Measurements from ENCODE around the gene ZBTB46.

Gene ZBTB46

GRCh38 chr20:63744574-63745423, 86.3 kb downstream of the ZBTB46 start:
- DNase-seq: no peak

- DNase-seq: no peak
These were observed 86.9 kb downstream of the ZBTB46 start for GRCh38 chr20:63744158-63744557.

DNA sequence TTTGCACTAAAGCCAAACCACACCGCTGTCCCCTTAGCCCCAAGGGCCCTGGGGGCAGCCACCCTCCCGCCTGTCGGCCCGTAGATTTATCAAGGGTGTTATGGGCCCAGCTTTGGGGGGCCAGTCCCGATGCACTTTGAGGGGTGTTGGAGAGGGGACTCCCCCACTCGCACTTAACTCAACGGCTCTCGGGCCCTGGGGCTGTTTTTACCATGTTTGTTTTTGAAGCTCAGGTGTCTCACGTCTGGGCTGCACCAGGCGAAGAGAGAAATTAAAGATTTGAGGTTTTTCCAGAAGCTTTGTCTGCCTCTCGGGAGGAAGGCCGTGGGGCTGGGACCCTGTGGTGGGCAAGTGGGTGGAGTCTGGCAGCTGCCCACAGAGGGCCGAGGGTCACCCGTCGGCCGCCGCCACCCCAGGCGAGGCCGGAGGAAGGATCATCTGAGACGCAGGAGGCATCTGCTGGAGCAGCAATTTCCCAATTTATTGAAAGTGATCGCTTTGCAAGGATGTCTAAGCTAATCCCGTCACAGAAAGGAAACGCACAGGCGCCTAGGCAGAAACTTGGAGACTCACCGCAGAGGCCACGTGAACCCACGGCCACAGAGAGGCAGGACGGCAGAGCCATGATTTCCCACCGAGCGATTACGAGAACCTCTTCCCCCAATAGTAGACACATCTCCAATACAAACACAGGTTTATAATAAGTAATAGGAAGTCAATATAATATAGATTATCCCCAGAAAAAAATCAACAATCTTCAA, 87.7 kb downstream of the ZBTB46 start:
- DNase-seq: no peak

GRCh38 chr20:63742381-63743024, 88.6 kb downstream of the ZBTB46 start:
- DNase-seq: no peak

DNA sequence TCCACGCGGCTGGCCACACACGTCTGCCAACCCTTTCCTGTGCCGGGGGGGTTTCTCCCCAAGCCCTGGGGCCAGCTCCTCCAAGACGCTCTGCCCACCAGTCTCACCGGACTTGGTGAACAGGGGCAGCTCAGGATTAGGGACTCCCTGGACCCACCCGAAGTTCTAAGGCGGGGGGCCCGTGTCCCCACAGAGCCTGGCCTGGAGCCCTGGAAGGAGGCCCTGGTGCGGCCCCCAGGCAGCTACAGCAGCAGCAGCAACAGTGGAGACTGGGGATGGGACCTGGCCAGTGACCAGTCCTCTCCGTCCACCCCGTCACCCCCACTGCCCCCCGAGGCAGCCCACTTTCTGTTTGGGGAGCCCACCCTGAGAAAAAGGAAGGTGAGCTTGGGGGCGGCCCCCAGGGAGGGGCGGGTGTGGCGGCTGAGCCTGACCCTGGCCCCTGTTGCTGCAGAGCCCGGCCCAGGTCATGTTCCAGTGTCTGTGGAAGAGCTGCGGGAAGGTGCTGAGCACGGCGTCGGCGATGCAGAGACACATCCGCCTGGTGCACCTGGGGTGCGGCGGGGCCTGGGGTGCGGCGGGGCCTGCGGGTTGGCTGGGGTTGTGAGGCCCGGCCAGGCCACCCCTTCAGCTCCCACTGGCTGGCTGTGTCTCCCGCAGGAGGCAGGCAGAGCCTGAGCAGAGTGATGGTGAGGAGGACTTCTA, 89.2 kb downstream of the ZBTB46 start:
- DNase-seq: no peak

DNA sequence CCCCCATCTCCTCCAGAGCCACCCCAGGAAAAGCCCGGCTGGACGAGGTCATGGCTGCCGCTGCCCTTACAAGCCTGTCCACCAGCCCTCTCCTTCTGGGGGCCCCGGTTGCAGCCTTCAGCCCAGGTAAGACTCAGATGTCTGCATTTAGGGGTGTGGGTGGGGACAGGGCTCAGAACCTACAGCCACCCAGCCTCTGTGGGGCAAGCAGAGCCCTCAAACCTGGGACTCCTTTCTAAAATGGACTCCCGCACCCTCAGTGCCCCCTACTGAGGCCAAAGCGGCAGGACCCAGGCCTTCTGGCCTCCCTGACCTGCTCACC, 89.7 kb downstream of the ZBTB46 start:
- no peak for DNase-seq

- DNase-seq: peak; percentile 23 to 62
These were observed 90.3 kb downstream of the ZBTB46 start for GRCh38 chr20:63740627-63741353.

GRCh38 chr20:63740070-63740626, 90.9 kb downstream of the ZBTB46 start:
- DNase-seq: peak in 1 of 2 donors; percentile 35

GRCh38 chr20:63739130-63740069, 91.7 kb downstream of the ZBTB46 start, which contains the start of gene SLC2A4RG:
Gene SLC2A4RG, plus strand, starts transcription at chr20:63739776. Its CDS starts 137 bp downstream, at chr20:63739913.
- peak in 1 of 2 donors; percentile 69 for DNase-seq

DNA sequence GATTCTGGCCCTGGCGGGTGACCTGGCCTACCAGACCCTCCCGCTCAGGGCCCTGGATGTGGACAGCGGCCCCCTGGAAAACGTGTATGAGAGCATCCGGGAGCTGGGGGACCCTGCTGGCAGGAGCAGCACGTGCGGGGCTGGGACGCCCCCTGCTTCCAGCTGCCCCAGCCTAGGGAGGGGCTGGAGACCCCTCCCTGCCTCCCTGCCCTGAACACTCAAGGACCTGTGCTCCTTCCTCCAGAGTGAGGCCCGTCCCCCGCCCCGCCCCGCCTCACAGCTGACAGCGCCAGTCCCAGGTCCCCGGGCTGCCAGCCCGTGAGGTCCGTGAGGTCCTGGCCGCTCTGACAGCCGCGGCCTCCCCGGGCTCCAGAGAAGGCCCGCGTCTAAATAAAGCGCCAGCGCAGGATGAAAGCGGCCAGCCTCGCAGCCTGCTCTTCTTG, 92.4 kb downstream of the ZBTB46 start:
- no peak for DNase-seq

DNA sequence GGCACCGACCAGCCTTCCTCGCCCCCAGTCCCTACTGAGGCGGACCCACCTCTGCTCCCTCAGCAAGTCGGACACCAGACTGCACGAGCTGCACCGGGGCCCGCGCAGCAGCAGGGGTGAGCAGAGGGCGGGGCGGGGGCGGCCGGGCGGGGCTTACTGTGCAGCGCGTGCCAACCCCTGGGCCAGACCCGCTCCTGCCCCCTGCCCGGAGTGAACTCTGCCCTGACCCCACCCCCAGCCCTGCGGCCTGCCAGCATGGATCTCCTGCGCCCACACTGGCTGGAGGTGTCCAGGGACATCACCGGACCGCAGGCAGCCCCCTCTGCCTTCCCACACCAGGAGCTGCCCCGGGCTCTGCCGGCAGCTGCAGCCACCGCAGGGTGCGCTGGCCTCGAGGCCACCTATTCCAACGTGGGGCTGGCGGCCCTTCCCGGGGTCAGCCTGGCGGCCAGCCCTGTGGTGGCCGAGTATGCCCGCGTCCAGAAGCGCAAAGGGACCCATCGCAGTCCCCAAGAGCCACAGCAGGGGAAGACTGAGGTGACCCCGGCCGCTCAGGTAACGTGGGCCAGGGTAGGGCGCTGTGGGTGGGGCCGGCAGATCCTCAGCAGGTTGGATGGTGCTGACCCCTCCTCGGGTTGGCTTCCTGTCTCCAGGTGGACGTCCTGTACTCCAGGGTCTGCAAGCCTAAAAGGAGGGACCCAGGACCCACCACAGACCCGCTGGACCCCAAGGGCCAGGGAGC, 92.9 kb downstream of the ZBTB46 start:
- no peak for DNase-seq

GRCh38 chr20:63737695-63737944, 93.4 kb downstream of the ZBTB46 start:
- DNase-seq: no peak

GRCh38 chr20:63736893-63737694, 94.0 kb downstream of the ZBTB46 start:
- DNase-seq: no peak

- DNase-seq: no peak
These were observed 95.0 kb downstream of the ZBTB46 start, which contains the start of gene LIME1 for GRCh38 chr20:63735859-63736718. Gene LIME1, plus strand, starts transcription at chr20:63736664. Its CDS starts 886 bp downstream, at chr20:63737550.

DNA sequence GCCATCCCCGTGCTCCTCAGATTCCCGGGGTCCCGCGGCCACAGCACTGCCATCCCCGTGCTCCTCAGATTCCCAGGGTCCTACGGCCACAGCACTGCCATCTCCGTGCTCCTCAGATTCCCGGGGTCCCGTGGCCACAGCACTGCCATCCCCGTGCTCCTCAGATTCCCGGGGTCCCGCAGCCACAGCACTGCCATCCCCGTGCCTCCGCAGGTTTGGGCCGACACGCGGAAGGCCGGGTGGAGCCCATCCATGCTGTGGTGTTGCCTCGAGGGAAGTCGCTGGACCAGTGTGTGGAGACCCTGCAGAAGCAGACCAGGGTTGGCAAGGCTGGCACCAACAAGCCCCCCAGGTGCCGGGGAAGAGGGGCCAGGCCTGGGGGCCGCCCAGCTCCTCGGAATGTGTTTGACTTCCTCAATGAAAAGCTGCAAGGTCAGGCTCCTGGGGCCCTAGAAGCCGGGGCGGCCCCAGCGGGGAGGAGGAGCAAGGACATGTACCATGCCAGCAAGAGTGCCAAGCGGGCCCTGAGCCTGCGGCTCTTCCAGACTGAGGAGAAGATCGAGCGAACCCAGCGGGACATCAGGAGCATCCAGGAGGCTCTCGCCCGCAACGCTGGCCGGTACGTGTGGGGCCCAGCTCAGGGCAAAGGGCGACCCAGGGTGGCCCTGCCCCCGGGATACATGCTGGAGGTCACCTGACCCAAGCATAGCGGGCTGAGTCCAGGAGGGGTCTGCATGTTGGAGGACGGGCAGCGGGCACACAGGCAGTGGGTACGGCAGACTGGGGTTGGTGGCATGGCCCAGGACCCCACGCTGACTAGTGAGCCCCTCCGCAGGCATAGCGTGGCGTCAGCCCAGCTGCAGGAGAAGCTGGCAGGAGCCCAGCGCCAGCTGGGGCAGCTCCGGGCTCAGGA, 95.9 kb downstream of the ZBTB46 start:
- no peak for DNase-seq

DNA sequence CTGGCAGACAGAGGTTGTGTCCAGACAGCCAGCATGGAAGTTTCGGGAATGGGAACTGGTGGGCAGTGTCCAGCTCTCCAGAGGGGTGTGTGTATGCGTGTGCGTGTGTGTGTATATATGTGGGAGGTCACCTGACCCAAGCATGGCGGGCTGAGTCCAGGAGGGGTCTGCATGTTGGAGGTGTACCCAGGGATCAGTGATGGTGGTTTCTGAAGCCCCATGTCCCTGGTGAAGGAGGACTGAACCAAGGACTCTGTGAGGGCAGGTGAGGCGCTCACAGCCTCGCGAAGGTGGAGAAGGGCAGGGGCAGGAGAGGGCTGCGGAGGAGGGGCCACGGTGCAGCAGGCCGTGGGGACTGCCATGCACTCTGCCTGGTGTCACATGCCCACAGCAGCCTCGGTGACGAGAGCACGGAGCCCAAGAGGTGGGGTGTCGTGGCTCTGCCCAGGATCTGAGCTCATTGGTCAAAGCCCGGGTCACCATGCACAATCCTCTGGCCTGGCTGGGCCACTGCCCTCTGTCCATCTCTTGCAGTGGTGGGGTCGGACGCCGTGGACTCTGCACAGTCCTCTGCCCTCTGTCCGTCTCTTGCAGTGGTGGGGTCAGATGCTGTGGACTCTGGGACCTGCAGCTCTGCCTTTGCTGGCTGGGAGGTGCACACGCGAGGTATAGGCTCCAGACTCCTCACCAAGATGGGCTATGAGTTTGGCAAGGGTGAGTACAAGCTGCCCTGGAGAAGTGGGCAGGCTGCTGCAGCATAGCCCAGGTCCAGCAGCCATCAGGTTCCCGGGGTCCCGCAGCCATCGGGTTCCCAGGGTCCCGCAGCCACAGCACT, 96.7 kb downstream of the ZBTB46 start:
- no peak for DNase-seq
